ENCODE results near the gene PRDM15.

PRDM15 gene

GRCh38 chr21:41879190-41879998 is at the start of gene PRDM15:
TSS of gene PRDM15 (minus strand) at chr21:41879344. CDS start at chr21:41860363, 18,981 bp downstream.
- peak; percentile 81 for DNase-seq (ENCODE audit: low spot score)

DNA sequence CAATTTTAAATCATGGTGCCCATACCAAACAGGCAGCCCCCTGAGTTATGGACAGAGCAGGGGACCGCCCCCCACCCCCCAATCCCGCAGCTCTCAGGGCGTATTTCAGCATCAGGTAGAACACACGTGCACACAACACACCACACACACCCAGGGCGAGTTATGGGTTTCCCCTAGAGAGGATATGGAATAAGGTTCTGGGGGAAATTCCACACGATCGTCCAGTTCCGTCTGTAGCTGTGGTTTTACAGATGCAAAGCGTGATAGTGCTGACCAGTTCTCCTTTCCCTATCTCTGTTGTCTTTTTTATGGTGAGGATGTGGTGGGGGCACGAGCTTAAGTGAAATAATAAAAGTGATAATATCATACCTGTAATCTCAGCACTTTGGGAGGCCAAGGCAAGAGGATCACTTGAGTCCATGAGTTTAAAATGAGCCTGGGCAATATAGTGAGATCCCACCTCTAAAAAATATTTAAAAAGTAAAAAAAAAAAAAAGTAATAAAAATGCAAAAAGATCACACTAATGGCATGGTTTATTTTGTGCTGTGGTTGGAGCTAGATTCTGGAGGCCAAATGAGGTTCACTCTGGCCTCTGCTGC is 49.6 kb upstream of the PRDM15 start:
- no peak for DNase-seq (ENCODE audit: low spot score)

DNA sequence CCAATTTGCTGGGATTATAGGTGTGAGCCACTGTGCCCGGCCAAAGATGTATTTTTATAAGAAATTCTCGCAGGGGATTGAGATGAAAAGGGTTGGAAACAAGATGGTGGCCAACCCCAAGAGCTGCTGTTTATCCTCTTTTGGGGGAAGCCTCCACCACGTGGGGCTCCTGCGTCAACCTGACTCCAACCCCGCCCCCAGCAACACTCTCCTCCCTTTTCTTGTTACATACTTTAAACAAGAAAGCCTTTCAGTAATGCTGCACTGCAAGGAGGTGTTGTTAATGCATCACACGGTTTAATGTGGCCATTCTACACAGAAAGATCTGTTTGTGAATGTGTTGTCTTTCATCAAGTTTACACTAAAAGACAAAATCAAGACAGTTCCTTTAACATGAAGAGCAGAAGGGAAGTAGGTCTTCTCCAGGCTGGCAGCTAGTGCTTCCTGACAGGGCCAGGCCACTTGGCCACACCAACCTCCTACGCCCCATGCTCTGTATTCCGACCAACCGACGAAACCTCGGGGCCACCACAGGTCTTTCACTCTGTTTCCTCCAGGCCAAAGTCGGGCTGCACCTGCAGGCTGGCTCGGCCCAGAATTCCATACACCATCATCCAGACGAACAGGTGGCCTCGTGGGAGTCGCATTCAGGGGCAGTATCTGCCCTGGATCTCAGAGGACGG is 48.7 kb upstream of the PRDM15 start:
- no peak for DNase-seq (ENCODE audit: low spot score)

- no peak for DNase-seq (ENCODE audit: low spot score)
These were observed 47.6 kb upstream of the PRDM15 start for GRCh38 chr21:41926807-41927171.

DNA sequence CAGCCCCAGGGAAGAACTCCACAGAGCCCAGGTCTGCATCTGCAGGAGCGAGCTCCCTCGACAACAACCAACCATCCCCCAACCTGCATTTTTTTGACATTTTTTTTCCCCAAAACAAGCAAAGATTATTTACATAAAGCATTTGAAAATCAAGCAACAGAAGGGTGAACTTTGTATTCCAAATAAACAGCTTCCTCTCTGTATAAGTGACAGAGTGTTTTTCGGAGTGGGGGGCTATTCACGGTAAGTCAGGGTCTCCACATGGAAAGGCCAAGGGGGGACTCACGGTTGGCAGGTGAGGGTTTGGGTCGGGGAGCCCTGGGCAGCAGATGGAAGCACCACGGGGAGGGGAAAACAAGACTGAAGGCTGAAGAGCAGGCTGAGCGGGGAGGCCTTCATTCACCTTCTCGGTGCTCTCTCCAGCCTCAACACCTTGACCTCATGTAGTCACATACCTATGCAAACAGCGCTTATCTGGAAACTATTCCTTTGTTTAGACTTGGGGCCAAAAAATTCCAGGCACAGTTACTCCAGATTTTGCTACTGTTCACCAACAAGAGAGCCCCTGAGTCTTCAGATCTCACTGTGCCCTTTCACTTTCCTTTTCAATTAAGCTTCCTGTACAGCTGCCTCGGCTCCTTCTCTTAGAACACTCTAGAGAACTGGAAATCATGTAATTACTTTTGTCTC is 47.1 kb upstream of the PRDM15 start:
- peak; percentile 48 for DNase-seq (ENCODE audit: low spot score)

DNA sequence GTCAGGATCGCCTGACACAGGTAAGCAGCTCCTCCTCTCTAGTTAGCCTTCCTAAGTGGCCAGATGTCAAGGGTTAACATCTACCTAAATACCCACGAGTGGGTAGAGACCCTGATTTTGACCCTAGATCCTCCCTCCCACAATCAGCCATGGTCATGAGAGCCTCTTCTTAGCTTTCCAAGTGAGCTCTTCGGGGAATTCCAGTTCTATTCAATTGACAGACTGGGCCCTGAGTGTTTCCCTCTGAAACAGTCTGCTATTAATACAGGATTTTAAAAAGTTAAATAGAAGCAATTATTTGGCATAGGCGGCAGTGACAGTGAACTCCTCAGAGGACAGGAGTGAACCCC is 46.6 kb upstream of the PRDM15 start:
- no peak for DNase-seq (ENCODE audit: low spot score)

- DNase-seq (ENCODE audit: low spot score), result no peak
These were observed 45.2 kb upstream of the PRDM15 start for GRCh38 chr21:41924368-41924754.

DNA sequence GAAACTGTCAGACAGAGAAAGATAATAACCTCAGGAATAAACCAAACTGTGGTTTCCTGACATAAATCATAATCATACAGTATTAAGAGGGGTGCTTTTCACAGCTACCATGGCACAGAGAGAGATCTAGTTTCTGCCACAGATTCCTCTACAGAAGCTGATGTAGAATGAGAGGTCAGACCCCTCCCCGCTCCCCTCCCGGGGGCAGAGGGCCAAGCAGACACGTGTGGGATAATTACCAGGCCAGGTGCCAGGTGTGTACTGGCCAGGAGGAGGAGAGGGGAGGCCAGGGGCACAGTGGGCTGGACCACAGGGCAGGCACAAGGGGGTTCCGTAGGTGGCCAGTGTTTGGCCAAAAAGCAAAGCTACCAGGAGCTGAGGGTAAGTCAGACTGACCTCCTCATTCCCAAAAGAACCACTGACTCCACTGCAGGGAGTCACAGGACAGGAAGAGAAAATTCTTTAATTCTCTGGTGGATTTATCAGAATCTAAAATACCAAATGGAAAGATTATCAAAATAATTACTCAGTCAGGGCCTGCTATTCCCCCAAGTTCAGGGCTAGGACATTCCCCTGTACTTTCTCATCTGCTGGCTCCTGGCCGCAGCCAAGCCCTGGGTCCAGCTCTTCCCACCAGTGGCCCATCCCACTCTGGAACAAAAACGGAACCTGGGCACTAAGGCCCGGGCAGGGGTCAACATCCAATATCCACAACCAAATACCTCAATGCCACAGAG is 44.7 kb upstream of the PRDM15 start:
- DNase-seq (ENCODE audit: low spot score), result no peak

DNA sequence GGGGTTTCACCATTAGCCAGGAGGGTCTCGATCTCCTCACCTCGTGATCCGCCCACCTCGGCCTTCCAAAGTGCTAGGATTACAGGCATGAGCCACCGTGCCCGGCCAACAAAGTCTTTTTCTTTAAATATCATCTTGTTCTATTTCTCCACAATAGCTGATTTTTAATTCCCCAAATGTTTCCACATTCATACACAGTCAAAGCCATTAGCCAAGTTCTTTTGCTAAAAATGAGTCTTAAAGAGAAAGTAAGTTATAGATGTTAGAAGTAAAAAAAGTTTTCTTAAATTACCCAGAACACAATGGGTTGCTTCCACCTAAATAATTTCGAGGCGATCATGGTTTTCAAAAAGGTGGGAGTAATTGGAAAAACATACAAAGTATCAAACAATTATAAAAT is 44.0 kb upstream of the PRDM15 start:
- DNase-seq (ENCODE audit: low spot score), result no peak

GRCh38 chr21:41921021-41921420 is 41.9 kb upstream of the PRDM15 start:
- no peak for DNase-seq (ENCODE audit: low spot score)

- no peak for DNase-seq (ENCODE audit: low spot score)
These were observed 41.3 kb upstream of the PRDM15 start for GRCh38 chr21:41920476-41920875.

DNA sequence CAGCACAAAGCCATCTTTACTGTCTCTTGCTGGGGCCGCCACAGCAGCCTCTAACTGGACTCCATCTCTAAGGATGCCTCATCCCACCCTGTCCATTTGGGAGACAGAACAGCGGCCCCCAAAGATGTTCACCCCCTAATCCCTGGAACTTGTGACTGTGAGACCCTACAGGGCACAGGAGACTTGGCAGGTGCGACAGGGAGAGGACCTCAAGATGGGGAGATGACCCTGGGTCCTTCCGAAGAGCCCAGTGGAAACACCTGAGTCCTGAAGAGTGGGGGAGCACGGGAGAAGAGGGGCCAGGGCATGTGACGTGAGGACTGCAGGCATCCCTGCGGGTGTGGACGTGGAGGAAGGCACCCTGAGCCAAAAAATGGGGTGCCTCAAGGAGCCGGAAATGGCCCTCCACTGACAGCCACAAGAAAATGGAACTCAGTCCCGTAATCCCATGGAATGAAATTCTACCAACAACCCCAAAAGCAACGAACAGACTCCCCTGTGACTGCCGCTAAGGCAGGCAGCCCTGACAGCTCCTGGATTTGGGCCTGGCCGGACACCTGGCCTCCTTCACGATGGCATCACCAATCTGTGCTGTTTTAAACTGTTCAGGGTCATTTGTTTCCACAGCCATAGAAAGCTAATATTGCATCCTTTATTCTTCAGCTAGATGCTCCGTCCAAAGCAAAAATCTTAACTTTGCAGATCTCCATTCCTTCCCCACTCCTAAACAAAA is 40.7 kb upstream of the PRDM15 start:
- no peak for DNase-seq (ENCODE audit: low spot score)

- DNase-seq (ENCODE audit: low spot score), result no peak
These were observed 39.6 kb upstream of the PRDM15 start for GRCh38 chr21:41918561-41919358.

DNA sequence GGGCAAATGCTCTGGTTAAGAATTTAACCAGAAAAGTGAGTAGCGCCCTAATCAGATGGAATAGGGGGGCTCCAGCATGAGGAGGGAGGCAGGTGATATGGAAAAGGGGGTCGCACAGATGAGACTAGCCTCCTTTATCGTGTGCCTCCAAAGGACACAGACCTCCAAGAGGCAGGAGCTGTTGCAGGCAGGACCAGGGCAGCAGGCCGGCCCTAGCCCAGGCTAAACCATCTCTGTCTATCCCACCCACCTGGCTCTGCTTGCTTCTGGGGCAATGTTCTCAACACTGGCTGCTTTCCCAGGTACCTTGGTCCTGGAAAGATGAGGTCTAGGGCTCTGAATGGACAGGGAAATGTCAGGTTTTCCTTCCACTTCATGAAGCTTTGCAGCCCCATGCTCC is 38.4 kb upstream of the PRDM15 start:
- DNase-seq (ENCODE audit: low spot score), result no peak

DNA sequence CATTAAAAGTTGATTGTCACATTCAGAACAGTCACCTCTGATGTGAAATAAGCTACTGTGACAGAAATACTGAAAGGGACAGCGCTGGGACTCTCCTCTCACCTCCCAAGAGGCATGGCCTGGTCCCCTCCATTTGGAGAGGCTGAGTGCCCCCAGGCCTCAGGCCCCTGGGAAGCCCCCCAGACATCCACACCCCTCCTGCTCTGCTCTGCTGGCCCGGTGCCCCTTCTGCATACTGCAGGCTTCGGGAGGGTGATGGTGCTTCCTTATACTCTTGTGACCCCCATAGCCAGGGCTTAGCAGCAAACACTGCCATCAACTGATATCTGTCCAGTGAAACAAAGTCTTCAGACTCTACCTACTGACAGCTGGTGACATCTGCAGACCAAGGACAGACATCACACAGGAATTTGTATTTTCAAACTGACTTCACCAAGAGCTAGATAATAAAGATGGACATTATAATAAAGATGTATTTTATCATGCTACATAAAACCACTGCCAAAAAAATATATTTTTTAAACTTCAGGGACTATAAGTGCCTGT is 37.8 kb upstream of the PRDM15 start:
- no peak for DNase-seq (ENCODE audit: low spot score)

DNA sequence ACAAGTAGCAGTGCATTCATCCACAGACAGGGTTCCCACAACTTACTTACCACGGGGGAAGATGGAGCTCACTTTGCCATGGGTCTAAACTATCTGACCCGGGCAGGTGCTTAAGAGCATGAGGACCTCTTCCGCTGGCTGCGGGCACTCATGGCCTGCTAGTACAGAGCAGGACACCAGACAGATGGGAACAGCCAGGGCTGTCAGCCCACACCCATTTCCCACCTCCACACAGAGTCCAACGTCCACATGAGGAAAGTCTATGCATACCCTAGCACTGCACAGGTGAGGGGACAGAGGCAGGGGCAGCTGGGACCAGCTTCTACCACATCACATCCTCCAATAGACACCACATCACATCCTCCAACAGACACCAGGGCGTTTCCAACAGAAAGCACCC is 35.8 kb upstream of the PRDM15 start:
- peak; percentile 28 for DNase-seq (ENCODE audit: low spot score)

GRCh38 chr21:41914358-41914757 is 35.2 kb upstream of the PRDM15 start:
- DNase-seq (ENCODE audit: low spot score), result no peak

GRCh38 chr21:41913230-41913629 is 34.1 kb upstream of the PRDM15 start:
- no peak for DNase-seq (ENCODE audit: low spot score)

DNA sequence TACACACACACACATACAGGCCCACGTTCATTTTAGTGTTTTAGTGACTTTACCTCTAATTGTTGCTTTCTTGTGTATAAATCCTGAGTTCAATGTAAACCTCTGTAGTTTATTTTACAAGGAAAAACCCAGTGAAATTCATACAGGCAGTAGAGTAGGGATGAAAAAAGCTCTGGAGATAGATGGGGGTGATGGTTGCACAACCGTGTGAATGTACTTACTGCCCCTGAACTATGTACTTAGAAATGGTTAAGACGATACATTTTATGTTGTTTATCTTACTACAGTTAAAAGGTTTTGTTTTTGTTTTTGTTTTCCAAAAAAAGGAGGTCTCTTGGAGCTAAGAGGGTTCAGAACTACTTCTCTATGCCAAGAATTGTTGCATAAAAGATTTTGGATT is 29.7 kb upstream of the PRDM15 start:
- no peak for DNase-seq (ENCODE audit: low spot score)
